Esophagus squamous epithelium (tissue), 4 donors: Measurements from ENCODE around the gene SLC20A1.

Source experiments
- CTCF ChIP-seq, 6 experiments: fragments of 450-650 bp in 4 of 6; fragments of 200-600 bp in 2 of 6; sonication (generic) in 2 of 6; IDR thresholded peaks; one replicate each; pipeline ENCODE4 v1.5.1; 2016 to 2019; ENCODE audit warnings: antibody characterized with exemption in 6 of 6, mild to moderate bottlenecking in 4 of 6, moderate library complexity in 4 of 6
- POLR2A ChIP-seq, 4 donors: fragments of 450-650 bp; IDR thresholded peaks; one replicate each; pipeline ENCODE4 v1.6.1; 2017; ENCODE audit warnings: antibody characterized with exemption in 4 of 4, mild to moderate bottlenecking in 4 of 4, moderate library complexity in 3 of 4

- TF ChIP-seq CTCF (IDR thresholded peaks at IDR 0.05) (no peak), POLR2A (IDR thresholded peaks at IDR 0.05) (no peak)
These were observed 10.9 kb upstream of the SLC20A1 start for GRCh38 chr2:112634874-112635157.
